H1 (cell line): ENCODE data around the gene TMEM271. TPM values are rescaled to one million over a fixed set of nuclear protein-coding genes. Genes with fewer than 3 reads are reported as not detected.

Source experiments
- CHD2 ChIP-seq: IDR thresholded peaks from 2 replicates; pipeline ENCODE4 v1.6.1; 2012; ENCODE audit warnings: low read length, improper control_type of control experiment
- EGR1 ChIP-seq: IDR thresholded peaks from 2 replicates; pipeline ENCODE4 v1.6.1; 2011; ENCODE audit warnings: low read depth, low read length, borderline replicate concordance
- HDAC2 ChIP-seq, 2 experiments: fragments of 300-600 bp in 1 of 2; sonication (generic) in 1 of 2; IDR thresholded peaks; 2 replicates each; pipeline ENCODE4 v1.6.1; 2011 to 2012; ENCODE audit warnings: low read depth in 2 of 2, low read length in 2 of 2, mild to moderate bottlenecking in 2 of 2, moderate library complexity in 2 of 2, borderline replicate concordance in 1 of 2, inconsistent platforms in 1 of 2
- RAD21 ChIP-seq, 2 experiments: IDR thresholded peaks in 1 of 2; conservative IDR thresholded peaks in 1 of 2; 2 replicates each; pipeline ENCODE4 v1.6.1; 2011; ENCODE audit warnings: low read depth in 2 of 2, low read length in 2 of 2, improper control_type of control experiment in 1 of 2, inconsistent platforms in 1 of 2, mild to moderate bottlenecking in 1 of 2, moderate library complexity in 1 of 2
- polyA plus RNA-seq, 7 experiments: library from polyadenylated mRNA; depleted of rRNA in 3 of 7; stranded (reverse) in 5 of 7; unstranded in 2 of 7; fragments of >200 nt in 5 of 7; fragments of 200-250 nt in 2 of 7; gene quantifications; 1 replicate in 5 of 7; 2 replicates in 1 of 7; 4 replicates in 1 of 7; pipeline versions ENCODE4 v1.2.1 to v1.2.3, GENCODE V29; 2011 to 2013; ENCODE audit warnings: missing spikeins in 2 of 7, mixed read lengths in 2 of 7
- total RNA-seq: library from RNA; stranded (reverse); fragmentation: NEBNext Ultra II Directional; extraction: Animal tissue kit (Norgen Biotek cat#: 25700); gene quantifications from 2 replicates; pipeline ENCODE4 v1.2.1, GENCODE V29; 2021
- TF ChIP-seq, protein P1 (sequence below), 3 experiments: IDR thresholded peaks; 1 replicate in 2 of 3; 2 replicates in 1 of 3; pipeline versions ENCODE4 v1.5.1 to v1.6.1; 2011; ENCODE audit warnings: low read length in 3 of 3, mild to moderate bottlenecking in 3 of 3, inconsistent platforms in 2 of 3, low read depth in 1 of 3, moderate library complexity in 1 of 3; ENCODE audit not compliant: insufficient read depth in 1 of 3; ENCODE audit errors: control extremely low read depth in 1 of 3

The TMEM271 gene
- total and polyA plus RNA-seq, 2 of the 8 experiments (the other 6 are each of a cell fraction or from before 2014, with no cell fraction given) = 0.08 to 0.35 TPM

DNA sequence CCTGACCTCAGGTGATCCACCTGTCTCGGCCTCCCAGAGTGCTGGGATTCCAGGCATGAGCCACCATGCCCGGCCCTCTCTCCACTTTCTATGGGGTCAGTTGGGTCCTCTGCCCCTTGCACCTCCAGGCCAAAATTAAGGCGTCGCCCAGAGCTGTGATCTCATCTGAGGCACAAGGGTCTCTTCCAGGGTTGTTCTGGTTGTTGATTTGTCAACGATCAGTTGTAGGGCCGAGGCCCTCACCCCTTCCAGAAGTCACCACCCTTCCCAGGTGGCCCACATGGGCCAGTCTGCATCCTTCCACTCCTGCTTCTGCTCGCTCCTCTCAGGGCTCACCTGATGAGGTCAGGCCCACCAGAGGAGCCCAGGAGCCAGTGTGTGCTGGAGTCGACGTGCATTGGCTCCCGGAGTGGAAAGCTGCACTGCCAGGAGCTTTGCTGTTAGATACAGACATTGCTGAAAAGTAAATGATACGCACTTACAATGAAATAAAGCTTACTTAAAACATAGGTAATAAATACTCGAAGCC is 14.3 kb upstream of the TMEM271 start (continued):
- TF ChIP-seq HDAC2 (IDR thresholded peaks at IDR 0.05; ENCODE audit: borderline replicate concordance in 1 of 2, low read depth in 2 of 2, low read length in 2 of 2) = no peak
- TF ChIP-seq, protein P1, sequence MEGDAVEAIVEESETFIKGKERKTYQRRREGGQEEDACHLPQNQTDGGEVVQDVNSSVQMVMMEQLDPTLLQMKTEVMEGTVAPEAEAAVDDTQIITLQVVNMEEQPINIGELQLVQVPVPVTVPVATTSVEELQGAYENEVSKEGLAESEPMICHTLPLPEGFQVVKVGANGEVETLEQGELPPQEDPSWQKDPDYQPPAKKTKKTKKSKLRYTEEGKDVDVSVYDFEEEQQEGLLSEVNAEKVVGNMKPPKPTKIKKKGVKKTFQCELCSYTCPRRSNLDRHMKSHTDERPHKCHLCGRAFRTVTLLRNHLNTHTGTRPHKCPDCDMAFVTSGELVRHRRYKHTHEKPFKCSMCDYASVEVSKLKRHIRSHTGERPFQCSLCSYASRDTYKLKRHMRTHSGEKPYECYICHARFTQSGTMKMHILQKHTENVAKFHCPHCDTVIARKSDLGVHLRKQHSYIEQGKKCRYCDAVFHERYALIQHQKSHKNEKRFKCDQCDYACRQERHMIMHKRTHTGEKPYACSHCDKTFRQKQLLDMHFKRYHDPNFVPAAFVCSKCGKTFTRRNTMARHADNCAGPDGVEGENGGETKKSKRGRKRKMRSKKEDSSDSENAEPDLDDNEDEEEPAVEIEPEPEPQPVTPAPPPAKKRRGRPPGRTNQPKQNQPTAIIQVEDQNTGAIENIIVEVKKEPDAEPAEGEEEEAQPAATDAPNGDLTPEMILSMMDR (IDR thresholded peaks at IDR 0.05; ENCODE audit: control extremely low read depth in 1 of 3, insufficient read depth in 1 of 3, low read depth in 1 of 3, low read length in 3 of 3) = no peak
- no peak for TF ChIP-seq EGR1
- TF ChIP-seq RAD21 (IDR thresholded peaks at IDR 0.05 in 1 of 2, conservative IDR thresholded peaks at IDR 0.05 in 1 of 2; ENCODE audit: low read depth in 2 of 2, low read length in 2 of 2) = no peak
- no peak for TF ChIP-seq CHD2
- TF ChIP-seq, all 59 proteins: peak for 0
